Body of pancreas (tissue), 4 donors: Measurements from ENCODE around the gene BANK1. TPM values are rescaled to one million over a fixed set of nuclear protein-coding genes. Genes with fewer than 3 reads are reported as not detected.

Experiments used
- ATAC-seq: fragments of 150-250 bp; one replicate; pipeline ENCODE4 v1.9.1; 2016
- DNase-seq, 4 donors: peaks; one replicate each; pipeline ENCODE4 v3.0.0-alpha.2; 2019
- H3K27ac ChIP-seq, 4 donors: fragments of 200-600 bp; sonication (generic); 1 replicate in 3 of 4; 2 replicates in 1 of 4; pipeline versions ENCODE4 v1.5.1 to v1.6.1; 2016 to 2019; ENCODE audit warnings: mild to moderate bottlenecking in 1 of 4, mixed read lengths in 1 of 4, moderate library complexity in 1 of 4
- H3K27me3 ChIP-seq, 2 donors: fragments of 200-600 bp; sonication (generic); one replicate each; pipeline ENCODE4 v1.6.0; 2016; ENCODE audit warnings: mild to moderate bottlenecking in 1 of 2
- H3K36me3 ChIP-seq, 2 donors: fragments of 200-600 bp; sonication (generic); replicated peaks in 1 of 2; 2 replicates each; pipeline ENCODE4 v1.5.1; 2016; ENCODE audit warnings: low read depth in 2 of 2; ENCODE audit not compliant: insufficient read depth in 1 of 2
- H3K4me1 ChIP-seq: fragments of 200-600 bp; sonication (generic); one replicate; pipeline ENCODE4 v1.6.0; 2016
- H3K4me3 ChIP-seq, 2 donors: fragments of 200-600 bp; sonication (generic); 1 replicate in 1 of 2; 2 replicates in 1 of 2; pipeline ENCODE4 v1.5.1; 2016 to 2019
- H3K9me3 ChIP-seq, 3 donors: fragments of 200-600 bp; sonication (generic); 1 replicate in 2 of 3; 2 replicates in 1 of 3; pipeline ENCODE4 v1.5.1; 2016
- POLR2A ChIP-seq, 3 donors: fragments of 450-650 bp; IDR thresholded peaks; one replicate each; pipeline ENCODE4 v1.6.1; 2016; ENCODE audit warnings: antibody characterized with exemption in 3 of 3, mild to moderate bottlenecking in 2 of 3
- WGBS, 2 donors: methylation state at CpG; one replicate each; pipeline ENCODE4 v1.1.5; 2017; 5-methylcytosine and 5-hydroxymethylcytosine counted together
- intact Hi-C: fragments of 100-400 bp; cut with DNase I; formaldehyde crosslinking; loops from one replicate; pipeline ENCODE4 v1.15.1; 2023
- total RNA-seq, 2 donors: library from RNA; depleted of rRNA; stranded (reverse); fragments of >200 nt; gene quantifications; one replicate each; pipeline ENCODE4 v1.1.0, GENCODE V29; 2016
- TF ChIP-seq, protein P1 (sequence below), 7 experiments: fragments of 450-650 bp in 4 of 7; fragments of 200-600 bp in 3 of 7; sonication (generic) in 3 of 7; IDR thresholded peaks; one replicate each; pipeline ENCODE4 v1.5.1; 2016 to 2019; ENCODE audit warnings: antibody characterized with exemption in 7 of 7

BANK1 gene
- total RNA-seq, 2 donors from 2014 or later = 1.0 to 2.0 TPM

DNA sequence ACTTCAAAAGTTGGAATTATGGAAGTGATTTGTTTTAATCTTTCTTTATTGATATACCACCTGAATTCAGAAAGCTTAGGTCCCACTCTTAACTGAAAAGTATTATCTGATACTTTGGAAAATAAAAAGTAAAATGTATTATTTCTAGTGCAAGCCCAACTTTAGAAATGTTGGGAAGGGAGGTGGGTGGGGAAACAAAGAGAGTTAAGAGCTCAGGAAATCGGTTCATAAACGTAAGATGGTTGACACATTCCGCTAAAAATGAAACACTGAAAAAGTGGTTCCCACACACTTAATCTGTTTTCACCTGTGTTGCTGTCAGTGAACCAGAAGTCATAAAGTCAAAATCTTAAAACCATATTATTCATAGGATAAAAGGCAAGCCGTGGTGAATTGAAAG lies 237.4 kb downstream of the BANK1 start:
- no peaks in the 10 kb centered on the region for H3K4me1 ChIP-seq
- H3K27ac ChIP-seq = no peak overlapping the region
- H3K36me3 ChIP-seq = no peaks in the 10 kb centered on the region
- intact Hi-C loops = no loop called here
- H3K27me3 ChIP-seq = no peaks in the 10 kb centered on the region
- no peaks in the 10 kb centered on the region for H3K9me3 ChIP-seq
- no peak for DNase-seq
- TF ChIP-seq, protein P1, sequence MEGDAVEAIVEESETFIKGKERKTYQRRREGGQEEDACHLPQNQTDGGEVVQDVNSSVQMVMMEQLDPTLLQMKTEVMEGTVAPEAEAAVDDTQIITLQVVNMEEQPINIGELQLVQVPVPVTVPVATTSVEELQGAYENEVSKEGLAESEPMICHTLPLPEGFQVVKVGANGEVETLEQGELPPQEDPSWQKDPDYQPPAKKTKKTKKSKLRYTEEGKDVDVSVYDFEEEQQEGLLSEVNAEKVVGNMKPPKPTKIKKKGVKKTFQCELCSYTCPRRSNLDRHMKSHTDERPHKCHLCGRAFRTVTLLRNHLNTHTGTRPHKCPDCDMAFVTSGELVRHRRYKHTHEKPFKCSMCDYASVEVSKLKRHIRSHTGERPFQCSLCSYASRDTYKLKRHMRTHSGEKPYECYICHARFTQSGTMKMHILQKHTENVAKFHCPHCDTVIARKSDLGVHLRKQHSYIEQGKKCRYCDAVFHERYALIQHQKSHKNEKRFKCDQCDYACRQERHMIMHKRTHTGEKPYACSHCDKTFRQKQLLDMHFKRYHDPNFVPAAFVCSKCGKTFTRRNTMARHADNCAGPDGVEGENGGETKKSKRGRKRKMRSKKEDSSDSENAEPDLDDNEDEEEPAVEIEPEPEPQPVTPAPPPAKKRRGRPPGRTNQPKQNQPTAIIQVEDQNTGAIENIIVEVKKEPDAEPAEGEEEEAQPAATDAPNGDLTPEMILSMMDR (IDR thresholded peaks at IDR 0.05) = no peak
- TF ChIP-seq POLR2A (IDR thresholded peaks at IDR 0.05) = no peak
- ATAC-seq = no peak
- H3K4me3 ChIP-seq = no peak overlapping the region
- WGBS, 2 donors = 76 to 80% methylated on average over 4 of the region's 4 CpGs

- H3K4me1 ChIP-seq = no peaks in the 10 kb centered on the region
- intact Hi-C loops = no loop called here
- 69% methylated on average over 2 of the region's 2 CpGs for WGBS, 2 donors
- TF ChIP-seq, protein P1 (IDR thresholded peaks at IDR 0.05) = no peak
- TF ChIP-seq POLR2A (IDR thresholded peaks at IDR 0.05) = no peak
- no peak overlapping the region for H3K27ac ChIP-seq
- H3K36me3 ChIP-seq = no peaks in the 10 kb centered on the region
- H3K9me3 ChIP-seq = no peaks in the 10 kb centered on the region
- ATAC-seq = no peak
- H3K4me3 ChIP-seq = no peak overlapping the region
- H3K27me3 ChIP-seq = no peaks in the 10 kb centered on the region
- no peak for DNase-seq
Measured at GRCh38 chr4:102031406-102031805, 240.9 kb downstream of the BANK1 start.

GRCh38 chr4:102036016-102036415 lies 245.5 kb downstream of the BANK1 start:
- no peak overlapping the region for H3K4me3 ChIP-seq
- TF ChIP-seq, protein P1 (IDR thresholded peaks at IDR 0.05) = no peak
- no peak for TF ChIP-seq POLR2A (IDR thresholded peaks at IDR 0.05)

DNA sequence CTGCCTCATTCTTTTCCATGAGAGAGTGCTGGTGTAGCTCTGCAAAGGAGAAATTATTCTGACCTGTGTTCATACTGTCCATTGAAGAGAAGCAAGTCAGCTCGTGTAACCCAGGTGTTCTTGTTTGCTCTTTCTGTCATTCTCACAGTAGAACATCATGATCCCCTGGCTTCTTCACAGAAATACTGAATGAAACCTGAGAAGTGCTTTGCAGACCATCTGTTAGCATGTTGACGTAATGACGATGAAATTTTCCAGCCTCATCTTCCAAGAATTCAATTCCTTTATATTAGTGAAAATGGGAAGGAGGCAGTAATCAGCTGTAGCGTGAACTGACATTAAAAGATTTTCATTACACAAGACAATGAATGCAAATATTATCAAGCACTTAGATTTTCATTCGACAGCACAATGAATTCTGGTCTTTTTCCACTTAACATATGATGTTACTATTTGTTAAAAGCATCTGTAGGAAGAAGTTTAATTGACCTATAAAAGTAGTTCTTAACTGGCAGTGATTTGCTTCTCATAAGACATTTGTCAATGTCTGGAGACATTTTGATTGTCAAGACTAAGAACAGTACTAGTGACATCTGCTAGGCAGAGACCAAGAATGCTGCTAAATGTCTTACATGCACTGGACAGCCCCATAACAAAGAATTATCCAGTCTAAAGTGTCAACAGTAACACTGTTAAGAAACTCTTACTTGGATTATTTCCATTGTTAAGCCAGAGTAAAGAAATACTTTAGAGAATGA lies 246.3 kb downstream of the BANK1 start:
- 46 to 52% methylated on average over 5 of the region's 5 CpGs for WGBS, 2 donors
- DNase-seq (peak in 1 of 4 donors; percentile 9), ATAC-seq (peak; percentile 53)
- H3K27me3 ChIP-seq = no peaks in the 10 kb centered on the region
- H3K9me3 ChIP-seq = no peaks in the 10 kb centered on the region
- no peak overlapping the region for H3K4me3 ChIP-seq
- no peaks in the 10 kb centered on the region for H3K36me3 ChIP-seq
- no peak overlapping the region for H3K27ac ChIP-seq
- TF ChIP-seq, protein P1 (IDR thresholded peaks at IDR 0.05) = no peak
- no peak for TF ChIP-seq POLR2A (IDR thresholded peaks at IDR 0.05)
- intact Hi-C loops = no loop called here
- no peaks in the 10 kb centered on the region for H3K4me1 ChIP-seq

More at GRCh38 chr4:102036016-102036415, 245.5 kb downstream of the BANK1 start:
- no peaks in the 10 kb centered on the region for H3K27me3 ChIP-seq
- no peaks in the 10 kb centered on the region for H3K36me3 ChIP-seq
- ATAC-seq (no peak), DNase-seq (no peak)
- H3K9me3 ChIP-seq = no peaks in the 10 kb centered on the region
- no peaks in the 10 kb centered on the region for H3K4me1 ChIP-seq
- no peak overlapping the region for H3K27ac ChIP-seq
- 28 to 31% methylated on average over 1 of the region's 1 CpG for WGBS, 2 donors
- intact Hi-C loops = no loop called here

DNA sequence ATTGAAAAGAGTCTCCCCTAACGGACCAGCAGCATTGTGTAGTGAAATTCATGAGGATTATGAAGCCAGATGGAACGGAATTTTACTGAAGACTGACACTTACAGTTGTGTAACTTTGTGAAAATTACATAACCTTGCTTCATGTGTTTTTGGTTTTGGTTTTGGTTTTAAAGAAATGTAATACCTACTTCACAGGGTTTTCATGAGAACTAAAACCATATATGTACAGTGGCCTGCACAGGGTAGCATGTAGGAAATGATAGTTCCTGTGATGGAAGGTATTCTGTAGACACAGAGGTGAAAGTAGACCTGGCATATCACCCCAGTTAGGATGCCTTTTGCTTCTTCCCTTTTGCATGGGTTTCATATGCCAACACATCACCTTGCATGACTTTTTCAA lies 247.0 kb downstream of the BANK1 start:
- H3K9me3 ChIP-seq = no peaks in the 10 kb centered on the region
- ATAC-seq = no peak
- 24 to 29% methylated on average over 2 of the region's 2 CpGs for WGBS, 2 donors
- H3K27me3 ChIP-seq = no peaks in the 10 kb centered on the region
- DNase-seq = no peak
- no peaks in the 10 kb centered on the region for H3K4me1 ChIP-seq
- H3K4me3 ChIP-seq = no peak overlapping the region
- H3K27ac ChIP-seq = no peak overlapping the region
- intact Hi-C loops = no loop called here
- TF ChIP-seq, protein P1 (IDR thresholded peaks at IDR 0.05) = no peak
- no peak for TF ChIP-seq POLR2A (IDR thresholded peaks at IDR 0.05)
- no peaks in the 10 kb centered on the region for H3K36me3 ChIP-seq
